Thoracic aorta (tissue), 2 donors: Measurements from ENCODE around the gene INHBA. TPM values are rescaled to one million over a fixed set of nuclear protein-coding genes. Genes with fewer than 3 reads are reported as not detected.

Experiments used
- ATAC-seq: fragments of 150-250 bp; one replicate; pipeline ENCODE4 v1.8.0; 2017; ENCODE audit warnings: low read depth; ENCODE audit not compliant: insufficient number of reproducible peaks, low FRiP score
- DNase-seq: peaks from one replicate; pipeline ENCODE4 v3.0.0-alpha.2; 2020; ENCODE audit warnings: low spot score
- H3K27ac ChIP-seq, 2 donors: fragments of 200-600 bp; sonication (generic); 1 replicate in 1 of 2; 2 replicates in 1 of 2; pipeline ENCODE4 v1.5.1; 2016; ENCODE audit warnings: mild to moderate bottlenecking in 2 of 2, moderate library complexity in 2 of 2
- H3K27me3 ChIP-seq: fragments of 200-600 bp; sonication (generic); replicated peaks from 2 replicates; pipeline ENCODE4 v1.6.0; 2016; ENCODE audit warnings: mild to moderate bottlenecking; ENCODE audit not compliant: insufficient read depth
- H3K36me3 ChIP-seq: fragments of 200-600 bp; sonication (generic); one replicate; pipeline ENCODE4 v1.5.1; 2016
- H3K4me1 ChIP-seq, 2 donors: fragments of 200-600 bp; sonication (generic); 1 replicate in 1 of 2; 2 replicates in 1 of 2; pipeline versions ENCODE4 v1.5.1 to v1.6.0; 2016; ENCODE audit warnings: low read depth in 2 of 2, mild to moderate bottlenecking in 1 of 2; ENCODE audit not compliant: control insufficient read depth in 1 of 2
- H3K4me3 ChIP-seq: fragments of 200-600 bp; sonication (generic); 2 replicates; pipeline ENCODE4 v1.5.1; 2016; ENCODE audit warnings: mild to moderate bottlenecking
- H3K9me3 ChIP-seq: fragments of 200-600 bp; sonication (generic); 2 replicates; pipeline ENCODE4 v1.5.1; 2016
- total RNA-seq, 2 donors: library from RNA; depleted of rRNA; stranded (reverse); fragments of >200 nt; gene quantifications; one replicate each; pipeline versions ENCODE4 v1.1.0 to v1.2.3, GENCODE V29; 2016
- TF ChIP-seq, protein P1 (sequence below): fragments of 200-600 bp; sonication (generic); IDR thresholded peaks from one replicate; pipeline ENCODE4 v1.5.1; 2019; ENCODE audit warnings: antibody characterized with exemption

Gene INHBA
- total RNA-seq, 2 donors from 2014 or later, result 24.0 to 44.8 TPM

DNA sequence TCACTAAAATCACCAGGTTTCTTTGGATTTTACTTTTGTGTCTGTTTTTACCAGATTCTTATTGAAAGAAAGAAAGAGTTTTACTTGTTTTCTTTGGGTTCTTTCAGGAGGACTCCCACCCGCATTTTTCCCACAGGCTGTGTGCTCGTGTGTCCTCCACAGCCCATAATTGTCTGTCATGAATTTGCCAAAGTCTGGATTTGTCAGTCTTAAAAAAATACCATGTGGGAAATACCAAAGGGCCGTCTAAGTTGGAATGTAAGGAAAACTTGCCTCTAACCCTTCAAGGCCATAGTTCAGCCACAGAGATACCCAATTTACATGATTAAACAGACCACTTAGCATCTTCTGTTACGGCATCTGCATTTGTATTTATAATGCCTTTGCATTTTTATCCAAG is 41.3 kb upstream of the INHBA start:
- peaks cover 10% of the 10 kb centered on the region for H3K9me3 ChIP-seq
- no peak overlapping the region for H3K4me3 ChIP-seq
- H3K36me3 ChIP-seq, result no peaks in the 10 kb centered on the region
- DNase-seq (no peak), ATAC-seq (no peak)
- H3K27me3 ChIP-seq, result no peaks in the 10 kb centered on the region
- H3K4me1 ChIP-seq, result no peaks in the 10 kb centered on the region
- H3K27ac ChIP-seq, result no peak overlapping the region
- TF ChIP-seq, protein P1, sequence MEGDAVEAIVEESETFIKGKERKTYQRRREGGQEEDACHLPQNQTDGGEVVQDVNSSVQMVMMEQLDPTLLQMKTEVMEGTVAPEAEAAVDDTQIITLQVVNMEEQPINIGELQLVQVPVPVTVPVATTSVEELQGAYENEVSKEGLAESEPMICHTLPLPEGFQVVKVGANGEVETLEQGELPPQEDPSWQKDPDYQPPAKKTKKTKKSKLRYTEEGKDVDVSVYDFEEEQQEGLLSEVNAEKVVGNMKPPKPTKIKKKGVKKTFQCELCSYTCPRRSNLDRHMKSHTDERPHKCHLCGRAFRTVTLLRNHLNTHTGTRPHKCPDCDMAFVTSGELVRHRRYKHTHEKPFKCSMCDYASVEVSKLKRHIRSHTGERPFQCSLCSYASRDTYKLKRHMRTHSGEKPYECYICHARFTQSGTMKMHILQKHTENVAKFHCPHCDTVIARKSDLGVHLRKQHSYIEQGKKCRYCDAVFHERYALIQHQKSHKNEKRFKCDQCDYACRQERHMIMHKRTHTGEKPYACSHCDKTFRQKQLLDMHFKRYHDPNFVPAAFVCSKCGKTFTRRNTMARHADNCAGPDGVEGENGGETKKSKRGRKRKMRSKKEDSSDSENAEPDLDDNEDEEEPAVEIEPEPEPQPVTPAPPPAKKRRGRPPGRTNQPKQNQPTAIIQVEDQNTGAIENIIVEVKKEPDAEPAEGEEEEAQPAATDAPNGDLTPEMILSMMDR, result no peak

DNA sequence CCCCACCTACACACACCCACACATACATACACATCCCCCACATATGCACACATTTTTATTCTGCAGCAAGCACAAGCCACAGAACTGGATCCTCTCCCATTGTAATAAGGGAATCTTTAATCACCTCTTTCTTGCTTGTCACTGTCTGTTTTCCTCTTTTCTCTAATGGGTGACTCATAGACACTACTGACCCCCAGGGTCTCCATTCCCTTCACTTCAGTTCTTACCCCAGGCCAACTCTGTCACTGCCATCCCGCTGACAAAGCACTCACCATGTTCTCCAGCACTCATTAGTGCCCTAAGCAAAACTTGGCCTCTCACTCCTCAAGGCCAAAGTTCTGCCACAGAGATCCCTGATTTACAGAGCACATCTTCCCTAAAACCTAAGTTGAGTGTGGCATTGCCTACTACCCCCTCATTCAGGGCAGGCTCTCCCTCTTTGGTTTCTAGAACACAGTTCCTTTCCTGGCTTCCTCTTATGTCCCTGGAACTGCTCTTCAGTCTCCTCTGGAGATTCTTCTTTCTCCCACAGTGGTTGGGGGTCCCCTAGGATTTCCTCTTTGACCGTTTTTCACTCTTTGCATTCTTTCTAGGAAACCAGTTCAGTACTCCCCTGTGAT is 39.6 kb upstream of the INHBA start:
- no peak overlapping the region for H3K4me3 ChIP-seq
- ATAC-seq (no peak), DNase-seq (no peak)
- H3K9me3 ChIP-seq, result peaks cover 10% of the 10 kb centered on the region
- no peak overlapping the region for H3K27ac ChIP-seq
- no peaks in the 10 kb centered on the region for H3K4me1 ChIP-seq
- H3K27me3 ChIP-seq, result no peaks in the 10 kb centered on the region
- TF ChIP-seq, protein P1, result no peak
- no peaks in the 10 kb centered on the region for H3K36me3 ChIP-seq

DNA sequence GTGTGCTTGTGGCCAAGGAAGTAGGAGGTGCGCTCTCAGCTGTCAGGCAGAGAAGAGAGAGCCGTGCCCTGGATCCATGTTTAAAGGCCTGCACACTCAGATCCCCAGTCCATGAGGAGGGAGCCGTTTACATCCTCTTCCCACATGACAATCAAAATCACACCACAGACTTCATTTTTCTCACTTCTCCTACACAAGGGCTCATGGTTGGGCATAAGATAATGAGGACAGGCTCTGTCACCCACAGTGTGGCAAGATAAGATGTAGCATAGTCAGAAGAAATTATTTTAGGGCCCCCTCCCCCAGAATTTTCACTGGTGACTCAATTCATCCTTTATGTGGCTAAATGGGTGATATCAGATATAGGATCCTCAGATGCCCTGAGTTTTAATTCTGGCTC is 35.9 kb upstream of the INHBA start:
- TF ChIP-seq, protein P1, result no peak
- Histone ChIP-seq H3K9me3 (peaks cover 10% of the 10 kb centered on the region), H3K4me1 (no peaks in the 10 kb centered on the region), H3K36me3 (no peaks in the 10 kb centered on the region), H3K27me3 (no peaks in the 10 kb centered on the region), H3K27ac (no peak overlapping the region), H3K4me3 (no peak overlapping the region)
- ATAC-seq (no peak), DNase-seq (no peak)

DNA sequence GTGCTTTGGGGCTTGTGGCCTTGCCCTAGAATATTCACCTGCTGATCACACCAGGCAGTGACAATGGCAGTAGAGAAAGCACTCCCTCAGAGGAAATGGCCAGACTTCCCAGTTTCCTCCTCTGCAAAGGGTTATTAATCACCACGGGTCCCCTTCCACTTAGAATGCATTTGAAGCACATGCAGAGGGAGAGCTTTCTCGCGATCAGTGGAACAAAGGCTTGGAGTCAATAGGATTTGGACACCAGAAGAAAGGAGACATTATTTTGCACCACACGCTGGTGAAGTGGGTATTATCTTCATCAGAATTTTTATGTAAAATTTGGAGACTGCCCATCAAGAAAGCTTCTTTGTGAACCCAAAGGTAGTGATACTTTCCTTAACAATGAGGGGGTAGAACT is 35.4 kb upstream of the INHBA start:
- H3K27me3 ChIP-seq, result no peaks in the 10 kb centered on the region
- no peak overlapping the region for H3K27ac ChIP-seq
- TF ChIP-seq, protein P1, result no peak
- peaks cover 10% of the 10 kb centered on the region for H3K9me3 ChIP-seq
- H3K4me3 ChIP-seq, result no peak overlapping the region
- ATAC-seq (no peak), DNase-seq (no peak)
- no peaks in the 10 kb centered on the region for H3K36me3 ChIP-seq
- H3K4me1 ChIP-seq, result no peaks in the 10 kb centered on the region

DNA sequence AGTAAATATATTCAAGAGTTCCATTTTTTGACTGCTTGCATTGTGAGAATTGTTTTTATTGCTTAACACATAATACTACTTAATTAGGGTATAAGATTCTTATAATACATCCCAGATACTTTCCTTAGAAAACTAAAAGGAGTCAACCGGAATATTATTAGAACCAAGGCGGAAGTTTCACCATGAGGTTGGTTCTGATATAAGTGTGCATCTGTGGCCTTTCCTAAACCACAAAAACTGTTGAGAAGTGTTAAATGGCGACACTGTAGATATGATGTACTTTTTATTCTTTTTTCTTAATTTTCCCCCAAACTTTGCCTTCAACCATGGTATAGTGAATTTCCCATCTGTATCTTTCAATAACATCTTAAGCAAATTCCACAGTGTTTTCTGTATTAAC is 32.3 kb upstream of the INHBA start:
- no peak overlapping the region for H3K27ac ChIP-seq
- H3K27me3 ChIP-seq, result no peaks in the 10 kb centered on the region
- no peaks in the 10 kb centered on the region for H3K4me1 ChIP-seq
- H3K4me3 ChIP-seq, result no peak overlapping the region
- ATAC-seq (no peak), DNase-seq (no peak)
- no peaks in the 10 kb centered on the region for H3K9me3 ChIP-seq
- TF ChIP-seq, protein P1, result no peak
- no peaks in the 10 kb centered on the region for H3K36me3 ChIP-seq
